IMR-90 (cell line): ENCODE measurements around the gene USP32. TPM values are rescaled to one million over a fixed set of nuclear protein-coding genes. Genes with fewer than 3 reads are reported as not detected.

ENCODE experiments used
- ATAC-seq: fragments of 200-7000 bp; cut with Tn5 transposase; 2 replicates; pipeline ENCODE4 v1.9.1; 2020; ENCODE audit warnings: low read depth, mild to moderate bottlenecking, moderate library complexity
- BruUV-seq: library from RNA; stranded (reverse); fragments of 400-500 nt; replicated peaks from 2 replicates; lab custom pipeline; 2021; lab: Mats Ljungman, UMichigan
- CTCF ChIA-PET: fragments of 300-600 bp; formaldehyde crosslinking; extraction: SDS; loops from one replicate; lab custom pipeline; 2021; ENCODE audit warnings: antibody characterized with exemption; lab: Yijun Ruan, JAX
- POLR2A ChIA-PET: fragments of 300-600 bp; sonication (Branson Sonifier 250); formaldehyde crosslinking; loops from one replicate; lab custom pipeline; 2022; ENCODE audit warnings: antibody characterized with exemption; ENCODE audit not compliant: unreplicated experiment; lab: Charles Lee
- DNase-seq: peaks from one replicate; pipeline ENCODE4 v3.0.0; 2013
- H2AFZ ChIP-seq: replicated peaks from 2 replicates; pipeline ENCODE3; 2013; ENCODE audit warnings: low read length, mild to moderate bottlenecking; ENCODE audit not compliant: poor library complexity
- H2AK5ac ChIP-seq: 2 replicates; pipeline ENCODE4 v1.6.1; 2013; ENCODE audit warnings: low read depth, low read length, inconsistent platforms
- H2AK9ac ChIP-seq: replicated peaks from 2 replicates; pipeline ENCODE3; 2013; ENCODE audit warnings: mild to moderate bottlenecking, low read depth, low read length, moderate library complexity; ENCODE audit not compliant: poor library complexity
- H2BK120ac ChIP-seq: 2 replicates; pipeline ENCODE4 v1.6.1; 2013; ENCODE audit warnings: low read depth, low read length, inconsistent platforms
- H2BK15ac ChIP-seq: 3 replicates; pipeline ENCODE4 v1.6.1; 2013; ENCODE audit warnings: low read depth, low read length, inconsistent platforms
- H2BK20ac ChIP-seq: 2 replicates; pipeline ENCODE4 v1.6.1; 2013; ENCODE audit warnings: low read depth, mild to moderate bottlenecking, inconsistent platforms, low read length, moderate library complexity
- H2BK5ac ChIP-seq: 2 replicates; pipeline ENCODE4 v1.6.1; 2013; ENCODE audit warnings: mild to moderate bottlenecking, low read depth, low read length, inconsistent platforms; ENCODE audit not compliant: poor library complexity, severe bottlenecking
- H3K14ac ChIP-seq: replicated peaks from 2 replicates; pipeline ENCODE4 v1.6.1; 2013; ENCODE audit warnings: low read depth, low read length, inconsistent platforms
- H3K18ac ChIP-seq: 2 replicates; pipeline ENCODE4 v1.6.1; 2013; ENCODE audit warnings: low read depth, low read length, control low read depth
- H3K23ac ChIP-seq: 2 replicates; pipeline ENCODE4 v1.6.1; 2013; ENCODE audit warnings: low read depth, low read length, inconsistent platforms
- H3K27ac ChIP-seq: 2 replicates; pipeline ENCODE4 v1.5.1; 2013; ENCODE audit warnings: mild to moderate bottlenecking, control low read depth, low read length; ENCODE audit not compliant: insufficient read depth
- H3K27me3 ChIP-seq: 2 replicates; pipeline ENCODE4 v1.6.1; 2013; ENCODE audit warnings: low read length; ENCODE audit not compliant: control insufficient read depth, insufficient read depth
- H3K36me3 ChIP-seq: 2 replicates; pipeline ENCODE4 v1.6.1; 2013; ENCODE audit warnings: low read length, mixed read lengths; ENCODE audit not compliant: control insufficient read depth, insufficient read depth
- H3K4ac ChIP-seq: 2 replicates; pipeline ENCODE4 v1.6.1; 2013; ENCODE audit warnings: low read depth, low read length, inconsistent platforms
- H3K4me1 ChIP-seq: 2 replicates; pipeline ENCODE4 v1.6.1; 2013; ENCODE audit warnings: low read length, mixed read lengths; ENCODE audit not compliant: control insufficient read depth, insufficient read depth
- H3K4me2 ChIP-seq: 2 replicates; pipeline ENCODE4 v1.6.1; 2013; ENCODE audit warnings: low read depth, mild to moderate bottlenecking, control low read depth, low read length, moderate library complexity
- H3K4me3 ChIP-seq: 2 replicates; pipeline ENCODE4 v1.5.1; 2013; ENCODE audit warnings: low read depth, mild to moderate bottlenecking, control low read depth, low read length, moderate library complexity; ENCODE audit not compliant: insufficient read depth
- H3K56ac ChIP-seq: 2 replicates; pipeline ENCODE4 v1.6.1; 2013; ENCODE audit warnings: low read length, inconsistent platforms; ENCODE audit not compliant: insufficient read depth; ENCODE audit errors: extremely low read depth
- H3K79me1 ChIP-seq, 2 experiments: 2 replicates each; pipeline ENCODE4 v1.6.1; 2013; ENCODE audit warnings: low read length in 2 of 2, inconsistent platforms in 1 of 2, low read depth in 1 of 2
- H3K9ac ChIP-seq: 2 replicates; pipeline ENCODE4 v1.6.1; 2013; ENCODE audit warnings: low read depth, low read length, control low read depth
- H3K9me1 ChIP-seq: 2 replicates; pipeline ENCODE4 v1.6.1; 2013; ENCODE audit warnings: low read length, inconsistent platforms; ENCODE audit not compliant: insufficient read depth
- H3K9me3 ChIP-seq: 2 replicates; pipeline ENCODE4 v1.6.1; 2013; ENCODE audit warnings: low read length; ENCODE audit not compliant: control insufficient read depth, insufficient read depth
- H4K20me1 ChIP-seq: 2 replicates; pipeline ENCODE4 v1.6.1; 2013; ENCODE audit warnings: low read length, inconsistent platforms; ENCODE audit not compliant: insufficient read depth
- H4K5ac ChIP-seq: 2 replicates; pipeline ENCODE4 v1.6.1; 2013; ENCODE audit warnings: mild to moderate bottlenecking, low read depth, low read length, control low read depth
- H4K8ac ChIP-seq, 2 experiments: 2 replicates each; pipeline ENCODE4 v1.6.1; 2013; ENCODE audit warnings: low read depth in 2 of 2, low read length in 2 of 2, control low read depth in 1 of 2, inconsistent platforms in 1 of 2
- H4K91ac ChIP-seq: 2 replicates; pipeline ENCODE4 v1.6.1; 2013; ENCODE audit warnings: low read depth, low read length, inconsistent platforms; ENCODE audit not compliant: insufficient read depth
- CEBPB ChIP-seq: IDR thresholded peaks from 2 replicates; pipeline ENCODE4 v1.6.1; 2012; ENCODE audit warnings: low read depth, low read length, improper control_type of control experiment
- CHD1 ChIP-seq: IDR thresholded peaks from 2 replicates; pipeline ENCODE4 v1.6.1; 2012; ENCODE audit warnings: low read depth, low read length, improper control_type of control experiment
- CTCF ChIP-seq: conservative IDR thresholded peaks from 2 replicates; pipeline ENCODE4 v1.5.1; 2012; ENCODE audit warnings: mild to moderate bottlenecking, low read depth, low read length, improper control_type of control experiment
- ELK1 ChIP-seq: fragments of 150-350 bp; IDR thresholded peaks from 2 replicates; pipeline ENCODE4 v1.6.1; 2016; ENCODE audit warnings: low read depth, mild to moderate bottlenecking, low read length, moderate library complexity, borderline replicate concordance
- MAFK ChIP-seq: IDR thresholded peaks from 2 replicates; pipeline ENCODE4 v1.6.1; 2012; ENCODE audit warnings: low read depth, low read length, improper control_type of control experiment
- MAZ ChIP-seq: IDR thresholded peaks from 2 replicates; pipeline ENCODE4 v1.6.1; 2012; ENCODE audit warnings: low read depth, mild to moderate bottlenecking, low read length, improper control_type of control experiment, moderate library complexity, borderline replicate concordance
- POLR2A ChIP-seq: IDR thresholded peaks from 2 replicates; pipeline ENCODE4 v1.6.1; 2012; ENCODE audit warnings: mild to moderate bottlenecking, low read depth, low read length
- RAD21 ChIP-seq: IDR thresholded peaks from 2 replicates; pipeline ENCODE4 v1.6.1; 2012; ENCODE audit warnings: low read length, improper control_type of control experiment
- RCOR1 ChIP-seq: IDR thresholded peaks from 2 replicates; pipeline ENCODE4 v1.6.1; 2012; ENCODE audit warnings: mild to moderate bottlenecking, low read length, improper control_type of control experiment; ENCODE audit not compliant: insufficient replicate concordance
- RFX5 ChIP-seq: IDR thresholded peaks from 2 replicates; pipeline ENCODE4 v1.8.0; 2012; ENCODE audit warnings: low read depth, mild to moderate bottlenecking, low read length, moderate library complexity
- SMC3 ChIP-seq: fragments of 150-350 bp; IDR thresholded peaks from 2 replicates; pipeline ENCODE4 v1.6.1; 2016; ENCODE audit warnings: low read depth, mild to moderate bottlenecking, antibody characterized with exemption, low read length, moderate library complexity
- WGBS, 2 experiments: methylation state at CpG; one replicate each; pipeline versions ENCODE4 v1.1.5 to v1.1.7; 2013; ENCODE audit warnings: missing lambda C conversion rate in 2 of 2; ENCODE audit not compliant: insufficient read length in 1 of 2; ENCODE audit errors: extremely low coverage in 2 of 2; 5-methylcytosine and 5-hydroxymethylcytosine counted together
- dilution Hi-C: fragments of 300-500 bp; cut with HindIII; formaldehyde crosslinking; loops from one replicate; pipeline ENCODE4 v1.14.3; 2018; ENCODE audit warnings: low sequenced_read_pairs; ENCODE audit not compliant: unreplicated experiment
- in situ Hi-C: fragments of 300-500 bp; cut with MboI; formaldehyde crosslinking; loops from 3 replicates; pipeline ENCODE4 v1.14.3; 2019; ENCODE audit warnings: low sequenced_read_pairs, inconsistent platforms, mixed read lengths
- intact Hi-C: fragments of 100-400 bp; cut with micrococcal nuclease; formaldehyde crosslinking; loops from 2 replicates; pipeline ENCODE4 v1.10.0; 2022
- polyA plus RNA-seq, 3 experiments: library from polyadenylated mRNA; depleted of rRNA; stranded (reverse); fragments of >200 nt; gene quantifications; 2 replicates each; pipeline ENCODE4 v1.2.3, GENCODE V29; 2012; ENCODE audit warnings: low replicate concordance in 1 of 3
- total RNA-seq: library from RNA; depleted of rRNA; stranded (reverse); fragments of >200 nt; gene quantifications from 2 replicates; pipeline ENCODE4 v1.2.3, GENCODE V29; 2012

Gene USP32
- total and polyA plus RNA-seq, 2 of the 4 experiments (the other 2 are of a cell fraction): 16.8 to 46.8 TPM

GRCh38 chr17:60193482-60193881 is 198.5 kb downstream of the USP32 start:
- DNase-seq (no peak), ATAC-seq (no peak)
- H3K4me2 ChIP-seq: no peak overlapping the region
- H3K9ac ChIP-seq: no peak overlapping the region
- no peak overlapping the region for H2AK9ac ChIP-seq
- no peak overlapping the region for H2BK5ac ChIP-seq
- H4K8ac ChIP-seq: no peak overlapping the region
- H3K4ac ChIP-seq: no peak overlapping the region
- H4K91ac ChIP-seq: no peak overlapping the region
- no peak overlapping the region for H3K18ac ChIP-seq
- ChIA-PET POLR2A (no interaction called here), CTCF (no interaction called here)
- H2AFZ ChIP-seq: no peak overlapping the region
- H4K5ac ChIP-seq: no peak overlapping the region
- no TSS peak for BruUV-seq
- no peak overlapping the region for H2AK5ac ChIP-seq
- no peak overlapping the region for H2BK15ac ChIP-seq
- H3K36me3 ChIP-seq: peaks cover 37% of the 10 kb centered on the region
- 100% methylated on average over 1 of the region's 2 CpGs; no CpG with 5 or more reads in 1 of the 2 experiments for WGBS, 2 experiments
- H2BK120ac ChIP-seq: no peak overlapping the region
- H3K27ac ChIP-seq: no peak overlapping the region
- H3K79me1 ChIP-seq: no peaks in the 10 kb centered on the region
- H3K9me3 ChIP-seq: no peaks in the 10 kb centered on the region
- in situ Hi-C loops: loop anchor here (25.0 kb wide), 1 partner anchor 256 kb away; no protein-coding TSS in a partner anchor
- no peak overlapping the region for H3K14ac ChIP-seq
- H4K20me1 ChIP-seq: no peaks in the 10 kb centered on the region
- H3K27me3 ChIP-seq: no peaks in the 10 kb centered on the region
- H3K4me3 ChIP-seq: no peak overlapping the region
- intact Hi-C loops: no loop called here
- peaks cover 2% of the 10 kb centered on the region; the same call in 1 of the 2 replicates for H3K9me1 ChIP-seq
- no peak overlapping the region for H3K56ac ChIP-seq
- H3K23ac ChIP-seq: no peak overlapping the region
- H3K4me1 ChIP-seq: no peaks in the 10 kb centered on the region
- no peak overlapping the region for H2BK20ac ChIP-seq
- TF ChIP-seq RAD21 (no peak), MAFK (no peak), ELK1 (no peak), POLR2A (no peak), SMC3 (no peak), RCOR1 (no peak), CHD1 (no peak), MAZ (no peak), CEBPB (no peak), RFX5 (no peak), CTCF (no peak)
- dilution Hi-C loops: no loop called here
